Stimulated activated CD8-positive, alpha-beta memory T cell treated with anti-CD3 and anti-CD28 coated beads, Interleukin-7, amount 100 ng/mL, for 4 hours (primary cell): Measurements from ENCODE around the gene PSAP.

ENCODE experiments used
- DNase-seq, 2 donors: peaks; one replicate each; pipeline ENCODE4 v3.0.0-alpha.2; 2020; ENCODE audit warnings: low read depth in 2 of 2

PSAP gene

DNA sequence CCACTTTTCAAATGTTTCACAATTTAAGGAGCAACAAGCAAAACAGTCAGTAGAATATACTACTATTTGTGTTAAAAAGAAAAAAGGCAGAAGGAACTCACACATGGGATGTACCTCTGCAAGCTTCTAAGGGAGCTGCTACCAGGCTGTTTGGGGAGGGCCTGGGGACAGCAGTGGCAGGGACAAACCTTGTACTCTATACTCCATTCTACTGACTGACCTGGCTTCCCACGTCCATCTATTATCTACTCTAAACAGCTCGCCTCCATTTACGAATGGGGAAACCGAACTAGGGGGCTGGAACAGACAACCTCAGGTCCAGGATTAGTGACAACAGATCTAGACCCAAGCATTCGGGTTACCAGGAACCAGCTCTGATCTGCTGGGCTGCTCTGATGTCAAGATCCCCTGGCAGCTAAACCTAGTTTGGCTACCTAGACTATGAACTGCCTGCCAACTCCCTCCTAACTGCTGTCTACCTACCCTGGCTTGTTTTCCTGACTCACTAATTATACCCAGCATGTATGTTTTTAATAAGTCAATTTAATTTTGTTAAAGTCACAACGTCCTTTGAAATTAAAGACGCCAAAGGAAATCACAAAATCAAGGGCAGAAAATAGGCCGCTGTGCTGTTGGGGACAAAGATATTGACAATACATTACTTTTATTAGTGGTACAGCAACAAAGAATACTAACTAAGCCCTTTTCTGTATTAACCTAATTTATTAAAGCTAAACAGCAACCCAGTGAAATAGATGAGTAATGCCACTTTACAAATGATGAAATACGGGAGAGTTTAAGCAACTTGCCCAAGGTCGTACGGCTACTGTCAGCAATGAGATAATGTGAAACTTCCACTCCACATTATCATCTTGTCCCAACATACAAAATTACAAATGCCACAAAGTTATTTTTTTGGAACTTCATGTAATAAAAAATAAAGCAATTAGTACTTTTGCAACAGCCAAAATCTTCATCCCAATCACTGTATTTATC, 5.3 kb downstream of the PSAP start:
- DNase-seq = no peak

DNA sequence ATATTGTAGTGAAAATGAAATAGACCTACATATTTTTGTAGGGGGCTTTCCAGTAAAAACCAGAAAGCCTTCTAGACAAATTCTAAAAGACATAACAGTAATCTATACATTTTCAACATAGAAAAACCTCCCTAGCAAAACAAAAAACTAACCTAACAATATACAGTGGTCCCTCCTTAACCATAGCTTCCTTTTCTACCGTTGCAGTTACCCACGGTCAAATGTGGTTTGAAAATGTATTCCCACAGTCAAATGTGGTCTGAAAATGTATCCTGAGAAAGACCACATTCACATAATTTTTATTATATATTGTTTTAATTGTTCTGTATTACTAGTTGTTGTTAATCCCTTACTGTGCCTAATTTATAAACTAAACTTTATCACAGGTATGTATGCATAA, 6.4 kb downstream of the PSAP start:
- DNase-seq = no peak

DNA sequence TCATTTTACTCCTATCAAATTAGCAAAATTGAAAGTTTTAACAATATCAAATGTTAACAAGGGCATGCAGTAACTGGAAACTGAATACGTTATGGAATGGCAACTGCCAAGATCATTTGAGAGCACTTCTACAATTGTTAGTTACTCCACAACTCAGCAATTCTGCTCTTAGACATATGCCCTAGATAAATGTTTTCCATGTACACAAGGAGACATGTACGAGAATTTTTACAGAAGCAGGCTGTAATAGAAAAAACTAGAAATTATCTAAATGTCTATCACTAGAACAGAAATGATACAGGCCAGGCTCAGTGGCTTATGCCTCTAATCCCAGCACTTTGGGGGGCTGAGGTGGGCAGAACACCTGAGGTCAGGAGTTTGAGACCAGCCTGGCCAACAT, 7.0 kb downstream of the PSAP start:
- no peak for DNase-seq

DNA sequence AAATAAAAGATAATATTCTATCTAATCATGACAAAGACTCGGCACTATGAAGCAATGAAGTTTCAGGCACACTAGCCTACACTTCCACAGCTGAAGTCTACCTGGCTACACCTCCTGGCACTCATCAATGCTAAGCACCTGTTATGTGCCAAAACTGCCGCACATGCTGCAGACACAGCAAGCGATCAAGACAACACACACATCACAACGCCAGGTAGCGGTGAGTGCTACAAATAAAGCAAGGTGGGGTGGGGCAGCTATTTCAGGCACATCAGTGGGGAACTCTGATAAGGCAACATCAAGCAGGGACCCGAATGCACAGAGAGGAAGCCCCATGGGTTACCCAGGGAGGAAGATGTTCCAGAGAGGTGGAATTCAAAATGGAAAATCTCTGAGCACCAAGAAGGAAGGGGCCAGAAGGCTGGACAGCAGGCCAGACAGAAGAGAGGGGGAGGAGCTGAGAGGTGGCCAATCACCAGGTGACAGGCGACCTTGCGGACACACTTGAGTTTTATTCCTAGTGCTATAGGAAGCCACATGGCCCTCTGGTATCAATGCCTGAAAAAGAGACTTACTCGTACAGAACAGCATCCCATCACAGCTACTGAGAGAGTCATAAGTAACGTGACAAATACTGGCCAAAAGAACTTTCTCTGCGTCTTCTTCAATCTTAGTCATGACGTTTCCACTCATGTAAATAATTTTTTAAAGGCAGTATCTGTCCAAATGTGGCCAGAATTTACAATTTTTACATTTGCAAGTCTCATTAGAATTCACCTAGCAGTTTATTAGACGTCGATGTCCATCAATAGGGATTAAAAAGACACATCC, 8.0 kb downstream of the PSAP start:
- no peak for DNase-seq

DNA sequence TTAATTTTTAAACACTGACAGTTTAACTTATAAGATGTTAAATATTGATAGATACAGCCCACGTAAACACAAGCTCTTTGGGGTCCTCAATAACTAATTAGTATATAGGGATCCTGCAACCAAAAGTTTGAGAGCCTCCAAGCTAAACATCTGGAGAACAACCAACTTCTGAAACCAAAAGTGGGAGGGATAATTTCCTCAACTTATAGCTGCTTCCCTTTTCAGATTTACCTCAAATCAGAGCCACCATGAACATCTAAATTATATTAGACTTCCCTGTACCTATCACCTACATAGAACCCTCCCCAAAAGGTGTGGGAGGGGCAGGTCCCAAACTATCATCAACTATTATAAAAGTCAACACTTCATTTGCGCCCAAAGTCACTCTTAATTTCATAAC, 8.6 kb downstream of the PSAP start:
- DNase-seq = no peak

DNA sequence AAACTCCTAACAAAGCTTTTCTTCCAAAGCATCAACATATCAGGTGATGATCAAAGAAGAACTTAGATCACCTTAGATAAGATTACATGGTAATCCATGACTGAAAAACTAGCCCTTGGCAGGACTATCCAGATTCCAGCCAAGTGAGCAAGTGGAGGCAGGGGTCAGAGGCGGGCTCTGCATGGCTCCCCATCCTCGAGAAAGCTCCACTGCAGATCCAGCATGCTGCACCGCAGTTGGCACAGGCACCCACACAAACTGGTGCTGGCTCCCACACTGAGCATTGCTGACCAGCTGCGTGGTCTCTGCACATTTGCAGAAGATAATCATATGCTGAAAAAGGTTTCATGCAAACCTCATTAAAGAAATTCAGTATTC, 10.1 kb downstream of the PSAP start:
- no peak for DNase-seq

DNA sequence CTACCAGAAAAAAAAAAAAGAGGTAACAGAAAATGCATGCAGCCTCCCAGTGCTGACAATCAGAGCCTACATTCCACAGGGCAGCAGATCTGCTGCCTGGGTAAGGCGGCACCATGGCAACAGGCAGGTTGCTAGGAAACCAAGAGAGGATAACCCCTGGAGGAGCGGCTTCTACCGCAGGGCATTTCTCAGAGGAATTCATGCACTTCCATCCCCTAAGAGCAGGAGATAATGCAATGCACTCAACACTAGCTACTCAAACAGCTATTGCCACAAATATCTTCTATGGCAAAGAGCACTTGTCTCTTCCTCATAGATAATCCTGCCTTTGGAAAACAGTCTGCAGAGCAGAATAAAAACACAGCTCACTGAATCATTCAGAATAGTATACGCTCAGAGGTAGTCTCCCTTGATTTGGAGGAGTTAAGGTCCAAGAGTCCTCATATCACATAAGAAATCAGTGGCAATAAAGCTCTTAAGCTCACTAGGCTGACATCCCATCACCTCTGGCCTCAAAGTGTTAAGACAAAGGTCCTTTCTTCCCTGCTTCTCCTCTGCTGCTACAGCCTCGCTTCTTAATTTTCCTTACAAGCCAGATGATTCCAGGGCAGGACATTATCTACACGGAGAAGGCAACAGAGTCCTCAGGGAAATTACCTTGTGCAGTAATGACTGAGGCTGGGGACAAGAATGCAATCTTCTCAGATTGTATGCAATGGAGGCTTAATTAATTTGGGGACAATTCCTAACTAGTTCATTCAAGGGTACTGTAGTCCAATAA, 10.7 kb downstream of the PSAP start:
- no peak for DNase-seq

DNA sequence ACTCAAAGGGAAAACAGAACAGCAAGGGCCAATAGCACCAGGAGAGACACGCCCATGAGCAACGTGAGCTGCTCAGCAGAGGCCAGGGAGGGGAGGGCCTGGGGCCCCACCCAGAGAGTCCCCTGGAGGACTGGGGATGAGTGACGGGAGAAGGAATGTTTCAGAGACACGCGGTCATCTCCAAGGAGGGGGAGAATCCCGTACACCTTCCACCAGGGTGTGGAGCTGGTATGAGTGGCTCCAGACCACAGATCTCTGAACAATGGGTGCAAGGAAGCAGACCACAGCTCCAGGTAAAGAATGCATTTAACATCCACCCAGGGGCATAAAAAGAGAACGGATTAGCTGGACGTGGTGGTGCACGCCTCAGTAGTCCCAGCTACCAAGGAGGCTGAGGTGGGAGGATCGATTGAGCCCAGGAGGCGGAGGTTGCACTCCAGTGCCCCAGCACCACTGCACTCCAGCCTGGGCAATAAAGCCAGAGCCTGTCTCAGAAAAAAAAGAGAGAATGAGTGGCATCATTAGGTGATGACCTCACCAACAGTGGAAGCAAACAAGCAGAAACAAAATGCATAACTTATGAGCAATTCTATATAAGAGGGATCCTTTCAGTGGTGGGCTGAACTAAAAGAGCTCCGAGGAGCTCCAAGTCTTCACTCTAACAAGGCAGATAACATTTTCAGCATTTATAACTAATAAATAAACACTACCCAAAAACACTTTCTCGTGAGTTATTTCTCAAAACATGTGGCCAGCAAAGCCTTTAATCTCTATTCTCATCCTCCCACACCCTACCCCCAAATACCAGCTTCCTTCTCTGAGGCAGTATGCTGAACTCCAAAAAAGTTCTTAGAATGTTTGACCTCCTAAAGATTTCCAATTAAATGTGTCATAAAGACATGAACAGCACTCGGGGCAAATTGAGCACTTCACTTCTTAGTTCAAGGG, 12.5 kb downstream of the PSAP start:
- no peak for DNase-seq

DNA sequence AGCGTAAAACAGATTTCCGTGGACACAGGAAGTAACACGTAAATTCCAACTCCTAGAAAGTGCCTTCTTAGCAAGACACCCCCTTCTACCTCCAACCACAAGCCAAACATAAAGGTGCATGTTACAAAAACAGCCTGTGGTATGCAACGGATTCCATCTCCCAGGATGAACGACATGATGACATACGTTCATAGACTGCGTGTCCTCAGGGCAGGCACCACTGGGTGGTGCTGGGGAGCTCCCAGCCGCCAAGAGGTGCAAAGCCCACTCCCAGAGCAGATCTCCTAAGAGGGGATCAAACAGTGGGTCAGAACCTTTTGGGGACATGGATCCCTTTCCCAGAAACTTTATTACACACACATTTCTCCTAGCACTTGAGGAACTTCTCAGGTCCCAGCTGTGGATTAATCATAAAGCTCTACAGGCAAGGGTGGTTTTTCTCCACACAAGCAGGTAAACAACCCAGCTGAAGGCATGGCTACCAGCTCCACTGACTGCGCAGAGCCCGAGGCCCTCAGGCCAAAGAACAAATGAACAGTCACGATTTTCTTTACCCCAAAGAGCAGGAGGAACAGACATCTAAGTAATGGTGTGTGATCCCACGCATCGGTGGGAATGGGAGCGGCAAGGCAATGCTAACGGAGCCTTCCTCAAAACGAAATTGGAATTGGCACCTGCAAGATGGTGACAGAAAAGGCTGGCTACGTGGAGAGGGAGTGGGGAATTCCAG, 13.8 kb downstream of the PSAP start:
- DNase-seq = no peak

DNA sequence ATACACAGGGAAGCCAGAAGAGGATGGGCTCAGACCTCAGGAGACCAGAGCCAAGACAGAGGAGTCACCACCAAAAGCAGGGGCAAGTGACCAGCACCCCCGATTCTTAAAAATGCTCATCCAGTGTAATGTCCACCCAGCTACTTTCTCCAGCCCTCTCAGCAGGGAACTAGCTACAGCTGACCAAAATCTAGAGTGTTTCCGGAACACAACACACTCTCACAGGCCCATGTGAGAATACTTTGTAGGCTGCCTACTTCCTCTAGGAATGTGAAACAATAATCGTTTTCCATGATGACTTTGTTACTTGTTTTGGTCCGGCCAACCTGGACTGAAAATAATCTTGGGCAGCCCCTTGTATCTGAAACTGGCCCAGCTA, 14.5 kb downstream of the PSAP start:
- DNase-seq = no peak

DNA sequence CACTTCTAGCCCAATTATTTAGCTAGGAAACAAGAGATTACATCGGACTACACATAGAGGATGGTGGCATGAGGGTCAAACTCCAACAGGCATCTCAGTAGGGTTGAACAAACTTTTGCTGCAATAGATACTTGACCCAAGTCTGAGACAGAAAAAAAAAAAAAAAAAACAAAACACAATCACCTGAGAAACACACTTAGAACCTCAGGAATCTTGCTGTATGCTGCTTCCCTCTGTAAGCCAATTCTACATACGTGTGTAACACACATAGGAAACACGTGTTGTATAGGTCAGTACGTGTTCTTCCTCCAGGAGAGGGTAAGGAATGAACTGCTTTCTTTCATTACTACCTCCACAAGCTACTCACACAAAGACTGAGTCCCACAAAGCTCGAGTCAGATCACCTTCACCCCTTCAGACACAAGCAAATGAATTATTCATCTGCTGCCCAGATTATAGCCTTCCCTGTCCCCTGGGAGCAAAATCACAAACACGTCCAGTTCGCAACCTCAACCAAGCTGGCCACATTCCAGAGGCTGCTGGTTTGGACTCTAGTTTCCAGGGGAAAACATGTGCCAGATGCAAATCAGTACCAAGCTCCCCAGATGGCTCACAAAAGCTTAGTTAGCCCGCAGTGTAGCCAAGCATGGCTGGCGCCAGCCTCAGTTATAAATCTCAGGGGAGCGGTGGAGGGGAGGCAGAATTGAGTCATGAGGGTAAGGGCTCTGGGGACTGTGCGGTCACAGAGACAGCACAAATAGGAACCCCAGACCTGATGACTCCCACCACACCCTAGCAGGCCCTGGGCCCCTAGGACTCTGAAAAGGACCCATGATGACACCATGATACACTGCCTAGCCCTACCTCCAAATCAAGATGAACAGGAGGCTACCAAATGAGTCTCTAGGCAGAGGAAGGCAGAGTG, 15.1 kb downstream of the PSAP start:
- no peak for DNase-seq

DNA sequence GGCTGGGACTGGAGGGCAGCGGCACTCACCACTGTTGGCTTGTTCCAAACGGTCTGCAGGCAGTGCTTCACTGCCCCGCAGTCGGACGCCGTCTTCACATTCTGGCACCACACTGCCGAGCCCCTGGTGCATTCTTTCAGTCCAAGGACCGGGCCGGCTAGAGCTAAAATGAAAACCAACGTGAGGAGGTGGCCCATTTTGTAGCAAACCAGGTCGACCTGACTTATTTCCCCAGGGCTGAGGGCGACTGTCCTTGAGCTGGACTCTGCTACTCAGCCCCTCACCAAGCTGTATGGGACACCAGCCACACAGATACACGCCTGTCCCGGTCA, 16.7 kb downstream of the PSAP start:
- no peak for DNase-seq

DNA sequence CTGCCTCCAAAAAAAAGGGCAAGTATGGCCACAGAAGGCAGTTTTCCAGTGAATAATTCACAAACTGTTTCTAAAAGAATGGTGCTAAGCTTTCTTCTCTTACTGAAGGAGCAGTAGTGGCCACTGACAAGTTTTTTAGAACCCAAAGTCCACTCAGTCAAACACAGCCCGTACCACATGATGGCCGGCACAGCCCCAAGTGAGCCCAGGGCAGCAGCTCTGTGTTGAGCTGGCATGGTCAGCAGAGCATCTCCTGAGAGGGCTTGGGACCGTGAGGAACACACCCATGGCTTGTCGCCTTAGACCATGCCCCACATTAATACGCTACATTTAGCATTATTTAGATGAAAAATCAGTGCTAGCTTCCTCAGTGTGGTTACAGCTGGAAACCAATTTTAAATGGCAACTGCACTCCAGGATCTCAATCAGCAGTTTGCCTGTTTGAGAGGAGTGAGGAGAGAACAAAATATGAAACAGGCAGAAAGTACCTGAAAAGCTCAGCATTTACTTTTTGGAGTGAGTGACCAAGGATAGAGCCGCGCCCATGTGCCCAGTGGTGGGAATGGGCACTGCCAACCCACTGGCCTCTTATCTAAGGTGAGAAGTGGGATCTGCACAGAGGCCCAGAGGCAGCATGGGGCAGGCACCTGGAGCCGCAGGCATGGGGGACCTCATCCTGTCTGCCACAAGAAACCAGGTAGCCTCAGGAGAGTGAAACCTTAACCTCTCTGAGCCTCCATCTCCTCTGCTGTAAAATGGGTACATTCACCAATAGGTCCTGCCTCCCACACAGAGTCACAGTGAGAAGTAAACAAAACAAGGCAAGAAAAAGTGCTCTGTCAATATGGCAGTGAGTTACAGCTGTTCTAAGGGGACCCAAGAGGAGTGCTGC, 17.4 kb downstream of the PSAP start:
- no peak for DNase-seq

DNA sequence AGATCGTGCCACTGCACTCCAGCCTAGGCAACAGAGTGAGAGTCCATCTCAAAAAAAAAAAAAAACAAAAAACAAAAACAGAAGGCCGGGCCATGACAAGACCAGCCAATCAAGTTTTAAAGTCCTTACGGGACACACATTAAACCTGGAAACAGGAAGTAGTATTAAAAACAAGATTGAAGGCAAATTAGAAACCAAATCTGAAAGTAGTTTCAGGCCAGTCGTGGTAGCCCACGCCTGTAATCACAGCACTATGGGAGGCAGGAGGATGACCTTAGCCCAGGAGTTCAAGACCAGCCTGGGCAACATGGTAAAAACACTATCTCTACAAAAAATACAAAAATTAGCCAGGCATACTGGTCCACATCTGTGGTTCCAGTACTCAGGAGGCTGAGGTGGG, 18.1 kb downstream of the PSAP start:
- DNase-seq = no peak

DNA sequence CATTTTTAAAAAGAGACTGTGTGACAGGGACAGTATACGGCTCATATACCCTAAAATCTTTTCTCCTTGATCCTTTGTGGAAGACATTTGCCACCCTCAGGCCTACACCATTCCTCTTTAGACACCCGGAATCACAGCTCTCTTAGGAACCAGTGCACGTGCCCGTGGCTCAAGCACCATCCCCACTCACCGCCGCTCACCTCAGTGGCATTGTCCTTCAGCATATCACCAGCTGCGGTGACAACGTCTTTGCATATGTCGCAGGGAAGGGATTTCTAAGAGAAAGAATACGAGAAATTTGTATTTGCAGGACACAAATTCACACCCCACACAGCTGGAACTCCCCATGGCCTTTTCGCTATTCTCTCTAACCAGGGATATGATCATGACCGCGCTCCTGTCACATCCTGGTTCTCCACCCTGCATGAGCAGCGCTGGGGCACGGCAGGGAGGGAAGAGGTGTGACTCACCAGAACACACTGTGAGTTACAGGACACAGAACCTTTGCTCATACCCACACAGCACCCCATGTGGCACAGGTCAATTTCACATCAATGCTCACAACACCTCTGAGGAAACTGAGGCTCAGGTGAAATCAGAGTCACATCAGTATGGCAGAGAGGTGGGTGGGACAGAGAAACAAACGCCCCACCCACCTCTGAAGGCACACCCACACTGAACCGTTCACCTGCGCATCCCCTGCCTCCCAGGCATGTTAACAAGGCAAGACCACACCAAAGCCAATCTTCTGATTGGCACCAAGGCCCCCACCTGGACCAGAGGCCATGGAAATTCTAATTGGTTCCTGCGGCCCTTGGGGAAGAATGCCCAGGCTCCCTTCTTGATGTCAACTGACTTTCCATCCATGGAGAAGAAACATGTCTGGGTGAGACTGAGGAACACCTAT, 19.2 kb downstream of the PSAP start:
- no peak for DNase-seq

DNA sequence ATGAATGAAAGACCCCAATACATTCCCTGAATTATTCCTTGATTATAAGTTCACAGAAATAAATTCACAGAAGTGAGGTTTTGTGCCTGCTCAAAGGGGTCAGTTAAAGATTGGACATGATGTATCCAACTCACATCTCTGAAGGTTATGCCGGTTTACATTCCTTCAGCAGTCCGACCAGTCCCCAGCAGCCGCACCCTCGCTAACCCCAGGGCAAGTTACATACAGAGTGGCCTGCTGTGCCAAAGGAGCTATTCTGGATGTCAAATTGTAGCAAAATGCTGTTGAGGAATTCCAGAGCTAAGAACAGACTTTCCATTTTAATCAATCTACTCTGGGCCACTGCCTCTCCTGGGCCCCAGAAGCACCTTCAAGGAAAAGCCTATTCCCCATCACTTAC, 20.3 kb downstream of the PSAP start:
- no peak for DNase-seq

DNA sequence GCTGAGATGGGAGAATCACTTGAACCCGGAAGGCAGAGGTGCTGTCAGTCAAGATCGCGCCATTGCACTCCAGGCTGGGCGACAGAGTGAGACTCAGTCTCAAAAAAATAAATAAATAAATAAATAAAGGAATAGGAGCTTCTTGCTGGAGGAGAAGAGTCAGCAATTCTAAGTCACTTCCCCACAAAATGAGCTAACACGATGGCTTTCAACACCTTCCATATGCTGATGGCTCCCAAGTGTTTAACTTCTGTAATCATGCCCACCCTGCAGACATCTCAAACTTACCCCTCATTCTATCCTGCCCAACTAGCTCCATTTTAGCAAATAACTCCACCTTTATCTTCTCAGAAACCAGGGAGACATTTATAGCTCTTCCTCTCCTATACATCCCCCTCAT, 21.2 kb downstream of the PSAP start:
- no peak for DNase-seq
